HEK293T (cell line): ENCODE data around the gene GALNT2.

Source experiments
- CTCF ChIA-PET: fragments of 350-600 bp; formaldehyde crosslinking; extraction: SDS; loops from one replicate; lab custom pipeline; 2021; ENCODE audit warnings: antibody characterized with exemption, inconsistent platforms; lab: Yijun Ruan, JAX
- POLR2A ChIA-PET: fragments of 350-600 bp; formaldehyde crosslinking; extraction: SDS; loops from one replicate; lab custom pipeline; 2020; ENCODE audit warnings: antibody characterized with exemption, inconsistent platforms; lab: Yijun Ruan, JAX
- DNase-seq: peaks from one replicate; pipeline ENCODE4 v3.0.0; 2012; ENCODE audit warnings: mixed read lengths; ENCODE audit errors: extremely low spot score
- ARNT ChIP-seq: fragments of 450-650 bp; IDR thresholded peaks from 2 replicates; pipeline ENCODE4 v1.6.1; 2017; ENCODE audit warnings: mild to moderate bottlenecking
- BHLHE40 ChIP-seq: fragments of 450-650 bp; IDR thresholded peaks from 2 replicates; pipeline ENCODE4 v1.6.1; 2016; ENCODE audit warnings: mild to moderate bottlenecking, moderate library complexity, borderline replicate concordance
- CTBP1 ChIP-seq: fragments of 450-650 bp; IDR thresholded peaks from 2 replicates; pipeline ENCODE4 v1.6.1; 2016; ENCODE audit warnings: borderline replicate concordance
- ELF4 ChIP-seq: fragments of 450-650 bp; IDR thresholded peaks from 2 replicates; pipeline ENCODE4 v1.6.1; 2017; ENCODE audit warnings: antibody characterized with exemption
- FOXA1 ChIP-seq: fragments of 450-650 bp; IDR thresholded peaks from 2 replicates; pipeline ENCODE4 v1.6.1; 2016; ENCODE audit warnings: mild to moderate bottlenecking
- FOXK2 ChIP-seq: fragments of 450-650 bp; IDR thresholded peaks from 2 replicates; pipeline ENCODE4 v1.6.1; 2016; ENCODE audit warnings: mild to moderate bottlenecking
- FOXM1 ChIP-seq: fragments of 450-650 bp; IDR thresholded peaks from 2 replicates; pipeline ENCODE4 v1.6.1; 2017; ENCODE audit warnings: mild to moderate bottlenecking, borderline replicate concordance
- HDGF ChIP-seq: fragments of 450-650 bp; IDR thresholded peaks from 2 replicates; pipeline ENCODE4 v1.6.1; 2017; ENCODE audit warnings: antibody characterized with exemption, borderline replicate concordance
- L3MBTL2 ChIP-seq: fragments of 450-650 bp; conservative IDR thresholded peaks from 2 replicates; pipeline ENCODE4 v1.6.1; 2016; ENCODE audit warnings: mild to moderate bottlenecking
- LEF1 ChIP-seq: fragments of 450-650 bp; IDR thresholded peaks from 2 replicates; pipeline ENCODE4 v1.6.1; 2017; ENCODE audit warnings: mild to moderate bottlenecking, borderline replicate concordance
- NFRKB ChIP-seq: fragments of 450-650 bp; IDR thresholded peaks from 2 replicates; pipeline ENCODE4 v1.6.1; 2016; ENCODE audit warnings: mild to moderate bottlenecking, moderate library complexity
- PKNOX1 ChIP-seq: fragments of 450-650 bp; IDR thresholded peaks from 2 replicates; pipeline ENCODE4 v1.6.1; 2016
- SP1 ChIP-seq: fragments of 450-650 bp; IDR thresholded peaks from 2 replicates; pipeline ENCODE4 v1.6.1; 2017
- SUZ12 ChIP-seq: fragments of 450-650 bp; IDR thresholded peaks from 2 replicates; pipeline ENCODE4 v1.6.1; 2016; ENCODE audit warnings: mild to moderate bottlenecking
- TARDBP ChIP-seq: fragments of 450-650 bp; IDR thresholded peaks from 2 replicates; pipeline ENCODE4 v1.6.1; 2016
- ZNF384 ChIP-seq: fragments of 450-650 bp; IDR thresholded peaks from 2 replicates; pipeline ENCODE4 v1.6.1; 2016

Gene GALNT2

GRCh38 chr1:230102046-230102445 is 35.0 kb downstream of the GALNT2 start:
- no peak for DNase-seq
- ChIA-PET POLR2A (interaction anchor here (0.6 to 0.8 kb wide), 2 partner anchors 43 to 682 kb away, joined by 3 read pairs; no protein-coding TSS in a partner anchor), CTCF (no interaction called here)
- TF ChIP-seq PKNOX1 (no peak), ELF4 (no peak), FOXM1 (no peak), L3MBTL2 (no peak), HDGF (no peak), ARNT (no peak)

- ChIA-PET CTCF (no interaction called here), POLR2A (interaction anchor here (0.6 to 0.8 kb wide), 2 partner anchors 43 to 682 kb away, joined by 3 read pairs; no protein-coding TSS in a partner anchor)
- TF ChIP-seq ARNT = no peak
- TF ChIP-seq PKNOX1 = peak; percentile 70
- no peak for DNase-seq
These were observed 35.4 kb downstream of the GALNT2 start for GRCh38 chr1:230102472-230102871.

GRCh38 chr1:230103306-230104173 is 36.5 kb downstream of the GALNT2 start:
- ChIA-PET CTCF (interaction anchor here (1.5 kb wide), 1 partner anchor 10 kb away, joined by 4 read pairs; no protein-coding TSS in a partner anchor), POLR2A (interaction anchor here (1.1 kb wide), 1 partner anchor 16 kb away, joined by 3 read pairs; no protein-coding TSS in a partner anchor)
- TF ChIP-seq PKNOX1 (no peak), SP1 (no peak), CTBP1 (no peak), NFRKB (no peak), FOXM1 (no peak), FOXA1 (no peak), HDGF (no peak), SUZ12 (no peak), FOXK2 (no peak), ARNT (no peak)
- no peak for DNase-seq

GRCh38 chr1:230104395-230105244 is 37.6 kb downstream of the GALNT2 start:
- ChIA-PET CTCF (interaction anchor here (1.3 to 1.5 kb wide), 2 partner anchors 9 to 15 kb away, joined by 3 to 4 read pairs; no protein-coding TSS in a partner anchor), POLR2A (interaction anchor here (1.1 kb wide), 1 partner anchor 15 kb away, joined by 3 read pairs; no protein-coding TSS in a partner anchor)
- no peak for DNase-seq
- TF ChIP-seq L3MBTL2 (no peak), SUZ12 (no peak), BHLHE40 (no peak), PKNOX1 (no peak), NFRKB (no peak), CTBP1 (no peak), FOXK2 (no peak), FOXM1 (no peak), SP1 (no peak), TARDBP (no peak), ARNT (no peak)

GRCh38 chr1:230105245-230105753 is 38.3 kb downstream of the GALNT2 start:
- CTCF ChIA-PET = interaction anchor here (1.3 to 1.5 kb wide), 2 partner anchors 8 to 14 kb away, joined by 3 to 4 read pairs; no protein-coding TSS in a partner anchor
- POLR2A ChIA-PET = no interaction called here
- no peak for TF ChIP-seq TARDBP
- TF ChIP-seq ZNF384 = no peak
- TF ChIP-seq FOXA1 = no peak
- TF ChIP-seq SUZ12 = no peak
- no peak for TF ChIP-seq ARNT
- no peak for TF ChIP-seq FOXM1
- TF ChIP-seq PKNOX1 = no peak
- no peak for TF ChIP-seq LEF1
- no peak for TF ChIP-seq FOXK2
- no peak for TF ChIP-seq ELF4
- no peak for TF ChIP-seq BHLHE40
- no peak for DNase-seq
